ENCODE results near the gene PRTG.

The PRTG gene

DNA sequence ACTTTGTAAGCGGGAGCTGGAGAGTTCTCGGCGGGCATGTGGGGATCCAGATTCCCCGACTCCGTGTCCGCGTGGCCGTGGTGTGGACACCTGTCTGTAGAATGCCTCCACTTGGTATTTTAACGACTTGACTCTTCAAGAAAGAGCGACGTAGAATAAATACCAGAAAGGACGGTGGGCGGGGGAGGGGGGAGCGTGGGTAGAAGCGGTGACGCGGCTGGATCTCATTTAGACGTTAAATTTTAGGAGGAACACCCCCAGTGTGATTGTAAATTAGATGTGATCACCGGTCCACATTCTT is 154.2 kb downstream of the PRTG start:
- FAIRE-seq = no peak
- no peak for TF ChIP-seq POU2F2 (IDR thresholded peaks at IDR 0.05; ENCODE audit: low read depth, low read length)
- TF ChIP-seq TAF1 (IDR thresholded peaks at IDR 0.05; ENCODE audit: low read depth, low read length) = no peak
- no peak for TF ChIP-seq PAX5 (IDR thresholded peaks at IDR 0.05; ENCODE audit: insufficient read depth, low read length, severe bottlenecking)
- TF ChIP-seq SPI1 (IDR thresholded peaks at IDR 0.05; ENCODE audit: low read depth, low read length) = no peak
- no peak for TF ChIP-seq POLR2AphosphoS5 (IDR thresholded peaks at IDR 0.05; ENCODE audit: low read depth, low read length)
- no peak for TF ChIP-seq POLR2A (IDR thresholded peaks at IDR 0.05; ENCODE audit: low read depth, low read length)

DNA sequence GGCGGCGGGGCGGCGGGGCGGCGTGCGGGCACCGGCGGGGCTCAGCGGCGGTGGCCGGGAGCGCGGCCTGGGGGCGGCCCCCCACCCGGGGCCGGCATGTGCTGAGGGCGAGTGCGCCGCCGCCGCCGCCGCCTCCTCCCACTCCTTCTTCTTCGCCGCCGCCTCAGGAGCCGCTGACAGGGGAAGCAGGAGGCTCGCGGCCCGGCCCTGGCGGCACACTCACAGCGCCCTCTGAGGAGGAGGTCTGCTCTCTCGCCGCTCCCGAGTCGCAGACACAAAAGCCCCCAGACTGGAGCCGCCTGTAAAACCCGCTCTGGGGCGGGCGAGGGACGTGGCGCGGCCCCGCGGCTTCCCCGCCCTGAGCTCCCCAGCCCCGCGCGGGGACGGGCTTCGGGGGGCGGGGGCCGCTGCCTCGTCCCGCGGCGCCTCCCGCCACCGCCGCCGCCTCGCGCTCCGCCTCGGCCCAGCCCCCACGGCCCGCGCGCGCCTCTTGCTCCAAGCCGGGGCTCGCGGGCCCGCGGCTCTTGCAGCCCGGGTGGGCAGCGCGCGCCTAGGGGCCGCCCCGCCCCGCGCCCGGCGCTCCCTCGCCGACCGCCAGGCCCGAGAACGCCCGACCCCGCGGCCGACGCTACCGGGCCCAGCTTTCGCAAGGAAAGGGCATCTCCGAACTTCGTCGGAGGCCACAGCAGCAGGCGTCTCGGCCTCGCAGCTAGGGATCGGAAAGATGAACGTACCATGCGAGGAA is 154.7 kb downstream of the PRTG start, which contains the start of gene PYGO1:
TSS of gene PYGO1 (minus strand) at position 276 of the 745 bp plus-strand sequence. CDS start 462 bp downstream, outside the sequence.
- DNase-seq (ENCODE audit: insufficient read length, low spot score) = peak; percentile 59
- FAIRE-seq = no peak
- TF ChIP-seq POLR2A (IDR thresholded peaks at IDR 0.05; ENCODE audit: low read depth, low read length) (no peak), SPI1 (IDR thresholded peaks at IDR 0.05; ENCODE audit: low read depth, low read length) (no peak), POU2F2 (IDR thresholded peaks at IDR 0.05; ENCODE audit: low read depth, low read length) (no peak), POLR2AphosphoS5 (IDR thresholded peaks at IDR 0.05; ENCODE audit: low read depth, low read length) (no peak), TAF1 (IDR thresholded peaks at IDR 0.05; ENCODE audit: low read depth, low read length) (no peak), PAX5 (IDR thresholded peaks at IDR 0.05; ENCODE audit: insufficient read depth, low read length, severe bottlenecking) (no peak)

More for the DNA sequence above, 154.2 kb downstream of the PRTG start:
- no peak for DNase-seq (ENCODE audit: insufficient read length, low spot score)

- DNase-seq (ENCODE audit: insufficient read length, low spot score) (peak; percentile 43), FAIRE-seq (no peak)
Measured at GRCh38 chr15:55587321-55588069, 155.5 kb downstream of the PRTG start.

DNA sequence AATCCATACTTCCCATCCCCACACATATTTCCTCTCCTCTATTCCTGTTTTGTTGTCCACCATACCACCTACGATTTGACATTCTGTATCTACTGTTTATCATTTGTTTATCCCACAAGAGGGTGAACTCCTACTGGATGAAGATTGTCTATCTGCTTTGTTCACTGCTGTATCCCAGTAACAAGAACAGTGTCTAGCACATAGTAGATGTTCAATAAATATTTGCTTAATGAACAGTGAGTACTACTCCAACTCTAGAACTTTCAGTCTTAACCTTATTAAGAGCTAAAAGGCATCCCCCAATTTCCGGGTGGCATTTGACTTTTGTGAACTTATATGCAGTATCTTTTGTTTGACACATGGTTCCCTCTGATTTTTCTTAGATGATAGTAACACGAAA is 156.1 kb downstream of the PRTG start:
- DNase-seq (ENCODE audit: insufficient read length, low spot score) = no peak
- TF ChIP-seq TAF1 (IDR thresholded peaks at IDR 0.05; ENCODE audit: low read depth, low read length) = no peak
- no peak for TF ChIP-seq POLR2A (IDR thresholded peaks at IDR 0.05; ENCODE audit: low read depth, low read length)
- no peak for TF ChIP-seq SPI1 (IDR thresholded peaks at IDR 0.05; ENCODE audit: low read depth, low read length)
- no peak for TF ChIP-seq POLR2AphosphoS5 (IDR thresholded peaks at IDR 0.05; ENCODE audit: low read depth, low read length)
- TF ChIP-seq POU2F2 (IDR thresholded peaks at IDR 0.05; ENCODE audit: low read depth, low read length) = no peak
- TF ChIP-seq PAX5 (IDR thresholded peaks at IDR 0.05; ENCODE audit: insufficient read depth, low read length, severe bottlenecking) = no peak
- FAIRE-seq = no peak

More at GRCh38 chr15:55587321-55588069, 155.5 kb downstream of the PRTG start:
- TF ChIP-seq POLR2A (IDR thresholded peaks at IDR 0.05; ENCODE audit: low read depth, low read length) = no peak
- no peak for TF ChIP-seq PAX5 (IDR thresholded peaks at IDR 0.05; ENCODE audit: insufficient read depth, low read length, severe bottlenecking)
- TF ChIP-seq SPI1 (IDR thresholded peaks at IDR 0.05; ENCODE audit: low read depth, low read length) = no peak
- no peak for TF ChIP-seq TAF1 (IDR thresholded peaks at IDR 0.05; ENCODE audit: low read depth, low read length)
- no peak for TF ChIP-seq POU2F2 (IDR thresholded peaks at IDR 0.05; ENCODE audit: low read depth, low read length)
- no peak for TF ChIP-seq POLR2AphosphoS5 (IDR thresholded peaks at IDR 0.05; ENCODE audit: low read depth, low read length)

DNA sequence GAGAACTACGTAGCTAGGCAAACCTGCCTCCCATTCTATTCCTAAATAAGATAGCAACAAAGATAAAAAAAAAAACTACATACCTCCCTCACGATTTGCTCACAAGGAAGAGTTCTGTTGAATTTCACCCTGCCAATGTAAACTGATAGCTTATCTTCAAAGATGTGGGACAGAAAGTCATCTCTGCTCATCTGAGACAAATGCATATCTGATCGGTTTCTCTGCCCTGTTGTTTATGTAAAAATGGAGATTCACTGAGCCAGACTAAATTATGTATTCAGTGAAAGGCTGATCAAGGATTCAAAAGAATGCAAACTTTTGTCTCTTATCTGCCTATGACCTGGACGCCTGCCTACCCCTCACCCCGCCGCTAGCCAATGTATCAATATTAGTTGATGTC is 166.0 kb downstream of the PRTG start:
- TF ChIP-seq PAX5 (IDR thresholded peaks at IDR 0.05; ENCODE audit: insufficient read depth, low read length, severe bottlenecking) = no peak
- TF ChIP-seq POLR2A (IDR thresholded peaks at IDR 0.05; ENCODE audit: low read depth, low read length) = no peak
- no peak for TF ChIP-seq SPI1 (IDR thresholded peaks at IDR 0.05; ENCODE audit: low read depth, low read length)
- no peak for TF ChIP-seq TAF1 (IDR thresholded peaks at IDR 0.05; ENCODE audit: low read depth, low read length)
- no peak for TF ChIP-seq POU2F2 (IDR thresholded peaks at IDR 0.05; ENCODE audit: low read depth, low read length)
- TF ChIP-seq POLR2AphosphoS5 (IDR thresholded peaks at IDR 0.05; ENCODE audit: low read depth, low read length) = no peak
- FAIRE-seq (no peak), DNase-seq (ENCODE audit: insufficient read length, low spot score) (no peak)

GRCh38 chr15:55574096-55574495 is 168.9 kb downstream of the PRTG start:
- DNase-seq (ENCODE audit: insufficient read length, low spot score) (no peak), FAIRE-seq (no peak)
- TF ChIP-seq TAF1 (IDR thresholded peaks at IDR 0.05; ENCODE audit: low read depth, low read length) (no peak), SPI1 (IDR thresholded peaks at IDR 0.05; ENCODE audit: low read depth, low read length) (no peak), PAX5 (IDR thresholded peaks at IDR 0.05; ENCODE audit: insufficient read depth, low read length, severe bottlenecking) (no peak), POU2F2 (IDR thresholded peaks at IDR 0.05; ENCODE audit: low read depth, low read length) (no peak), POLR2A (IDR thresholded peaks at IDR 0.05; ENCODE audit: low read depth, low read length) (no peak), POLR2AphosphoS5 (IDR thresholded peaks at IDR 0.05; ENCODE audit: low read depth, low read length) (no peak)

DNA sequence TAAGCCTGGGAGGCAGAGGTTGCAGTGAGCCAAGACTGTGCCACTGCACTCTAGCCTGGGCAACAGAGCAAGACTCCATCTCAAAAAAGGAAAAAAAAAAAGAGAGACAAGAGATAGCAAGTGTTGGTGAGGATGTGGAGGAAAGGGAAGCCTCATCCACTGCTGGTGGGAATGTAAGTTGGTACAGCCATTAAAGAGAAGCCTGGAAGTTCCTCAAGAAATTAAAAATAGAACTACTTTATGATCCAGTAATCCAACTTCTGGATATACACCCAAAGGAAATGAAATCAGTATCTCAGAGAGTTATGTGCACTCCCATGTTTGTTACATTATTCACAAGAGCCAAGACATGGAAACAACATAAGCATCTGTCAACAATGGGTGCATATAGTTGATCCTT is 169.7 kb downstream of the PRTG start:
- no peak for DNase-seq (ENCODE audit: insufficient read length, low spot score)
- no peak for FAIRE-seq
- TF ChIP-seq SPI1 (IDR thresholded peaks at IDR 0.05; ENCODE audit: low read depth, low read length) (no peak), PAX5 (IDR thresholded peaks at IDR 0.05; ENCODE audit: insufficient read depth, low read length, severe bottlenecking) (no peak), TAF1 (IDR thresholded peaks at IDR 0.05; ENCODE audit: low read depth, low read length) (no peak), POLR2A (IDR thresholded peaks at IDR 0.05; ENCODE audit: low read depth, low read length) (no peak), POLR2AphosphoS5 (IDR thresholded peaks at IDR 0.05; ENCODE audit: low read depth, low read length) (no peak)

DNA sequence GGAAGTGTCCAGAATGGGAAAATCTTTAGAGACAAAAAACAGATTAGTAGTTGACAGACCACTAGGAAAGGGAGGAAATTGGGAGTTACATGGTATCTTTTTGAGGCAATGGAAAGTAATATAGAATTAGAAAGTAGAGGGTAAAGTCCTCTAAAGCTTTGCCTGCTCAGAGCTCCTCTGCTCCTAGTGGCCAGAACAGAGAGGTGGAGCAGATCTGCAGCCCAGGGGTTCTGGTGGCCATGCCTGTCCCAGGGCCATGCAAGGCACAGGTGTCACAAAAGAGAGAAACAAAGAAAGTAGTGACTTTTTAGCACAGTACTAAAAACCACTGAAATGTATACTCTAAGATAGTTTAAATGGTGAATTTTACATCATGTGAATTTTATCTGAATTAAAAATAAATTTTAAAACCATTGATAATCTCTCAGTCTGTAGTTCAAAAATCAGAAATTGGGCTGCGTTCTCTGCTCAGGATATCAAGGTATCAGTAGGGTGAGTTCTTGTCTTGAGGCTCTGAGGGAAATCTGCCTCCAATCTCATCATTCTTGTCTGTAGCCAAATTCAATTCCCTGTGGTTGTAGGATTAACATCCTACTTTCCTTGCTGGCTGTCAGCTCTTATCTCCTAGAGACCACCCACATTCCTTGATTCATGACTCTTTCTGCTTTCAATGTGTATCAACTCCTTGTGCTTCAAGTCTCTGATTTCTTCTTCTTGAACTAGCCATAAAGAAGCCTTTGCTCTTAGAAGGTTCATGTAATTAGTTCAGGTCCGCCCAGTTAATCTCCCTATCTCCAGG is 178.4 kb downstream of the PRTG start:
- DNase-seq (ENCODE audit: insufficient read length, low spot score) = no peak
- TF ChIP-seq PAX5 (IDR thresholded peaks at IDR 0.05; ENCODE audit: insufficient read depth, low read length, severe bottlenecking) = no peak
- no peak for TF ChIP-seq POLR2A (IDR thresholded peaks at IDR 0.05; ENCODE audit: low read depth, low read length)
- no peak for TF ChIP-seq TAF1 (IDR thresholded peaks at IDR 0.05; ENCODE audit: low read depth, low read length)
- no peak for TF ChIP-seq POU2F2 (IDR thresholded peaks at IDR 0.05; ENCODE audit: low read depth, low read length)
- TF ChIP-seq POLR2AphosphoS5 (IDR thresholded peaks at IDR 0.05; ENCODE audit: low read depth, low read length) = no peak
- TF ChIP-seq SPI1 (IDR thresholded peaks at IDR 0.05; ENCODE audit: low read depth, low read length) = no peak
- FAIRE-seq = no peak
